Stimulated activated CD4-positive, alpha-beta T cell treated with anti-CD3 and anti-CD28 coated beads, Interleukin-4, amount 100 ng/mL, for 24 hours (primary cell): ENCODE measurements around the gene OR52B6.
"Not testable (repeated sequence)": the region's sequence is repeated elsewhere in the genome, so short reads cannot be mapped to it uniquely, and the experiment has no call there.

Experiments used
- DNase-seq: peaks from one replicate; pipeline ENCODE4 v3.0.0-alpha.2; 2020

The OR52B6 gene, protein sequence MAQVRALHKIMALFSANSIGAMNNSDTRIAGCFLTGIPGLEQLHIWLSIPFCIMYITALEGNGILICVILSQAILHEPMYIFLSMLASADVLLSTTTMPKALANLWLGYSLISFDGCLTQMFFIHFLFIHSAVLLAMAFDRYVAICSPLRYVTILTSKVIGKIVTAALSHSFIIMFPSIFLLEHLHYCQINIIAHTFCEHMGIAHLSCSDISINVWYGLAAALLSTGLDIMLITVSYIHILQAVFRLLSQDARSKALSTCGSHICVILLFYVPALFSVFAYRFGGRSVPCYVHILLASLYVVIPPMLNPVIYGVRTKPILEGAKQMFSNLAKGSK

DNA sequence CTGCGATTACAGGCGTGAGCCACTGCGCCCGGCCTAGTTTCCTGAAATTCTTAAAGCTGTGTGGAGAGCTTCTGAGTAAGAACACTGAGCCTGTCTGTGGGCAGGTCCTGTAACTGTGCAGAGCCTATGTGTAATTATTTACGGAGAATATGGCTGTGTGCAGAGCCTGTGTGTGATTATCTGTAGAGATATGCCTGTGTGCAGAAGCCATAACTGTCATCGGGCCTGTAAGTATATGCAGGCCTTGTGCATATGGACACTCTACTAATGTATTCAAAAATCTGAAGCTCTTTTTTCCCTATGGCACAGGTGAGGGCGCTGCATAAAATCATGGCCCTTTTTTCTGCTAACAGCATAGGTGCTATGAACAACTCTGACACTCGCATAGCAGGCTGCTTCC lies at the start of gene OR52B6:
OR52B6 (plus strand) TSS at position 301 of the 400 bp plus-strand sequence; CDS start at position 301, 0 bp downstream.
- DNase-seq: no peak

DNA sequence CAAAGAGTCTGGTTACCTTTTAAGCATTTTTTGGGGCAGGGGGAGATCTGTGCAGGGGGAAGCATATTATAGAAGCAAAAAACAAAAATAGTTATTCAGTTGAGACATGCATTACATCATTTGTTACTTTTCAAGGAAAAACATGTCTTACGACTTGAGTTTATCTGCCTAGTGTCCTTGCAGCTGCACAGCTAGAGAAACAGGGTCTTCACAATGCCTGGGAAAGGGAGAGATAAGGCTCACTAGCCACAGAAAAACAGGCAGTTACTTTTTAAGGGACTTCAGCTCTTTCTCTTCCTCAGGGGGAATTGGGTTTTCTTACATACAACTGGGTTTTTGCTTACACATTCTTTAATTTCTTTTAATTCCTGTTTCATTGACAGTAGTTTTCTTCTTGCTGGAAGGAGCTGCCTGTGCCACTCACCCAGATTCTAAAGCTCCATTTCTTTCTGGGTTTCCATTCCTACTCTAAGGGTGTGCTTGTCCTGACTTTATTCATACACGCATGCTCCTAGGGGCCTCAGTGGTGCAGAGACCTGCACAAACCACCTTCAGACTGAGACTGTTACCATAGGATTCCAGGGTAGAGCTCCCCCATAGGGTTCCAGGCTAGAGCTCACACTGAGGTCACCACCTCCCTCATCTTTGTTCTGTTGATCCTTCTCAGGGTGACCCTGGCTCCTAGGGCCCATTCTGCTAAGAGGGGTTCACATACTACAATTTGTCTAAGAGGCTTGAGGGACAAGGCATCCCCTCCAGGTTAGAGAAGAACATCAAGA lies 49.4 kb upstream of the OR52B6 start:
- no peak for DNase-seq

GRCh38 chr11:5534046-5534445 lies 46.6 kb upstream of the OR52B6 start:
- DNase-seq: no peak

DNA sequence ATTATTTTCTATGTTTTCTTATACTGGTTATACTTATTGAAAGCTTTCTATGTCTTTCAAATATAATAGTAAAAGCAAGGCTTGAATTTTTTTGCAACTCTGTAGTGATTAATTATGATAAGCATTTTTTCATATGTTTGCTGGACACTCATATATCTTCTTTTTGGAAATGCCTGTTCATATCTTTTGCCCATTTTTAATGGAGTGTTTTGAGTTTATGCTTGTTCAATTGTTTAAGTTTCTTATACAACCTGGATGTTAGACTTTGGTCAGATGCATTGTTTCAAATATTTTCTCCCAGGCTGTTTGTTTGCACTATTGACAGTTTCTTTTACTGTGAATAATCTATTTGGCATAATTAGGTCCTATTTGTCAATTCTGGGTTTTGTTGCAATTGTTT lies 44.2 kb upstream of the OR52B6 start:
- DNase-seq: no peak

DNA sequence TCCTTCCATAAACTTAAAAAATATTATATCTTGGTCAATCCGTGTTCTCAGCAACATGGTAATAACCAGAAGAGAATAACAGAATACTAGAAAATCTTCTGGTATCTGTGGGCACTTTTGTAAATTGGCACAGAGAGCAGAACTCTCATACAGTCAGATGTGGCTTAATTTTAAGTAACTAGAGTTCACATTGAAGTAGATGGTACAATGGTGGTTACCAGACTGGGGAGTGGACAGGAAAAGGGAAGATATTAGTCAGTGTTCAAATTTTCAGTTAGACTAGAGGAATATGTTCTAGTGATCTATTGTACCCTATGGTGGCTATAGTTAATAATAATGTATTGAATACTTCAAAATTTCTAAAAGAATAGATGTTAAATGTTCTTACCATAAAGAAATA lies 39.2 kb upstream of the OR52B6 start:
- DNase-seq: no peak

- no peak for DNase-seq
These were observed 34.2 kb upstream of the OR52B6 start for GRCh38 chr11:5546457-5546856.

GRCh38 chr11:5547982-5548381 lies 32.7 kb upstream of the OR52B6 start:
- no peak for DNase-seq

- DNase-seq: no peak
These were observed 32.2 kb upstream of the OR52B6 start, which contains the start of gene OR52H1 for GRCh38 chr11:5548440-5548839. OR52H1 (minus strand) TSS chr11:5548540; CDS start chr11:5545505, 3,035 bp downstream.

GRCh38 chr11:5550440-5551095 lies 30.1 kb upstream of the OR52B6 start:
- DNase-seq: no peak

- DNase-seq: no peak
These were observed 27.3 kb upstream of the OR52B6 start for GRCh38 chr11:5553343-5553742.

- DNase-seq: no peak
These were observed 24.0 kb upstream of the OR52B6 start for GRCh38 chr11:5556596-5557188.

DNA sequence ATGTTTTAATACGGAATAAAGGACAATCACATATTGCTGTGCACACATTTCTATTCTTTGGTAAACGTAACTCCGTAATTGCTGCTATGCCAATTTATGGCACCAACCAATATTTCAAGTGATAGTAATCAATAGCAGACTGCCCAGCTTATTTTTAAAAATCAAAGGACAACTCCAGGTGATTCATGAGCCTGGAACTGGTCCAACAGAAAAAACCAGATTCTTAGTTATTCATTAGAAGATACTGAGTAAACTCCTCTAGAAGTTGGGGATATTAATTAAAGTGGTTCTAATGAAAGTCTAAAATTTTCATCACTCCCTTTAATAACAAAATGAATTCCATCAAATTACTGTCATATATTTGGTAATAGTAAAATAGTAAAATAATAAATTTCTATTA lies 22.9 kb upstream of the OR52B6 start:
- DNase-seq: no peak

GRCh38 chr11:5564259-5565019 lies 16.2 kb upstream of the OR52B6 start:
- DNase-seq: no peak

DNA sequence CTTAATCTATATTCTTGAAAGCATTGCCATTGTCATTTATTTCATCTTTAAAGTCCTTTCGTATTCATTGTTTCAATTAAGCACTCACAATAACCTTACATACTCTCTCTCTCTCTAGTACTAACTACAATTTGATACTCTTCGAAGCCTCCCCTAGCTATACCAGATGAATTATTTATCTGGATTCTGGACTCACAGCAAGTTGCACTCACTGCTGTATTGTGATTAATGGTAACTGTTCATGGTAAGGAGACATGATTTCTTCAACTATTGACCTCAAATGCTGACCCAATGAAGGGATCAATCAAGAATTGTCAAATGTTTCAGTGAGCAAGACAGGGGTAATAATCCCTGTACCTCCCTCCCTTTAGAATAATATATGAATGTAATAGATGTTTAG lies 6.0 kb upstream of the OR52B6 start:
- DNase-seq: no peak

- no peak for DNase-seq
These were observed 5.5 kb upstream of the OR52B6 start for GRCh38 chr11:5575152-5575551.

- DNase-seq: no peak
These were observed 3.6 kb upstream of the OR52B6 start for GRCh38 chr11:5577101-5577500.

- no peak for DNase-seq
These were observed 337 bp downstream of the OR52B6 start for GRCh38 chr11:5581014-5581413.

DNA sequence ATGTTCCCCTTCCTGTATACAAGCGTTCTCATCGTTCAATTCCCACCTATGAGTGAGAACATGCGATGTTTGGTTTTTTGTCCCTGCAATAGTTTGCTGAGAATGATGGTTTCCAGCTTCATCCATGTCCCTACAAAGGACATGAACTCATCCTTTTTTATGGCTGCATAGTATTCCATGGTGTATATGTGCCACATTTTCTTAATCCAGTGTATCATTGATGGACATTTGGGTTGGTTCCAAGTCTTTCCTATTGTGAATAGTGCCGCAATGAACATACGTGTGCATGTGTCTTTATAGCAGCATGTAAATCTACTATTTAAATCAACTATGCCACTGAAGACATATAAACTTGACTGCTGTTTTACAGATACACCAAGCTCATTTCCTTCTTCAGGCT lies 3.8 kb downstream of the OR52B6 start:
- DNase-seq: not testable (repeated sequence)

- not testable (repeated sequence) for DNase-seq
These were observed 9.2 kb downstream of the OR52B6 start for GRCh38 chr11:5589906-5590305.

DNA sequence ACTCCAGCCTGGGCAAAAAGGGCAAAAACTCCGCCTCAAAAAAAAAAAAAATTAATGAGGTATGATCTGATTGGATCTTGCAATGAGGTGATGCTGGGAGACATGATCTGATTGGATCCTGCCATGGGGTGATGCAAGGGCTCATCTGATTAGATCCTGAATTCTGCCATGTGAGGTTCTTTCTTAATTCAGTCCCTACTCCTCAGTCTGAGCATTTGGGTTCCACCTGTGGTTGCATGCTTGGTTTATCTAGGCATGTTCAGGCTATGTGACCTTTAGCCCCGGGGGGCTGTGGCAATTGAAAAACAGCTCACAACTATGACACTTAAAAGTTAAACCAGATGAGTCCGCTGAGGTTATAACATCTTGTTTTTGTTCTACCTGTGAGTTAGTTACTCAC lies 10.9 kb downstream of the OR52B6 start:
- no peak for DNase-seq

GRCh38 chr11:5592615-5593014 lies 11.9 kb downstream of the OR52B6 start:
- DNase-seq: no peak

GRCh38 chr11:5593146-5593545 lies 12.5 kb downstream of the OR52B6 start:
- DNase-seq: no peak
